A549 (cell line): ENCODE results near the gene DNAH8. TPM values are rescaled to one million over a fixed set of nuclear protein-coding genes. Genes with fewer than 3 reads are reported as not detected.

Experiments used
- ATAC-seq, 2 experiments: fragments of 200-7000 bp in 1 of 2; fragments of >200 bp in 1 of 2; cut with Nextera tagmentation in 1 of 2; cut with Tn5 transposase in 1 of 2; 3 replicates each; pipeline versions ENCODE4 v1.8.0 to v1.9.1; 2018 to 2020; ENCODE audit warnings: mild to moderate bottlenecking in 1 of 2, moderate library complexity in 1 of 2
- CTCF ChIA-PET: fragments of 300-600 bp; sonication (Branson Sonifier 250); formaldehyde crosslinking; extraction: SDS; loops from one replicate; lab custom pipeline; 2021; ENCODE audit warnings: antibody characterized with exemption, inconsistent platforms; lab: Yijun Ruan, JAX
- POLR2A ChIA-PET: fragments of 350-600 bp; formaldehyde crosslinking; extraction: SDS; loops from one replicate; lab custom pipeline; 2021; ENCODE audit warnings: antibody characterized with exemption, inconsistent platforms; lab: Yijun Ruan, JAX
- DNase-seq, 2 experiments: peaks; one replicate each; pipeline versions ENCODE4 v3.0.0 to v3.0.0-alpha.2; 2011 to 2016; ENCODE audit warnings: low read depth in 1 of 2, low spot score in 1 of 2
- FAIRE-seq: peaks from 2 replicates; lab custom pipeline; 2011; peaks lifted over from hg19 to GRCh38; lab: Jason Lieb, UNC
- H3K27ac ChIP-seq, 2 experiments: fragments of >200 bp; sonication (Bioruptor Twin); formaldehyde crosslinking; 3 replicates each; pipeline ENCODE4 v1.5.1; 2016 to 2017
- H3K4me1 ChIP-seq: fragments of >200 bp; sonication (Bioruptor Twin); formaldehyde crosslinking; 3 replicates; pipeline ENCODE4 v1.6.1; 2016
- H3K4me2 ChIP-seq: fragments of >200 bp; sonication (Bioruptor Twin); formaldehyde crosslinking; 3 replicates; pipeline ENCODE4 v1.6.1; 2016
- H3K4me3 ChIP-seq: fragments of >200 bp; sonication (Bioruptor Twin); formaldehyde crosslinking; 3 replicates; pipeline ENCODE4 v1.5.1; 2016
- H3K9me3 ChIP-seq: fragments of >200 bp; sonication (Bioruptor Twin); formaldehyde crosslinking; 3 replicates; pipeline ENCODE4 v1.6.1; 2016
- ATOH8 ChIP-seq: fragments of 250-450 bp; sonication (Bioruptor Pico); IDR thresholded peaks from 2 replicates; pipeline ENCODE4 v1.5.0; 2020; ENCODE audit warnings: low read depth, mild to moderate bottlenecking, moderate library complexity
- CBX8 ChIP-seq: fragments of 200-600 bp; sonication (generic); IDR thresholded peaks from 2 replicates; pipeline ENCODE4 v1.6.1; 2016
- CEBPB ChIP-seq, 2 experiments: fragments of >200 bp in 1 of 2; sonication (Bioruptor Twin) in 1 of 2; formaldehyde crosslinking in 1 of 2; IDR thresholded peaks; 2 replicates each; pipeline ENCODE4 v1.6.1; 2012 to 2016
- CHD2 ChIP-seq: fragments of 150-350 bp; IDR thresholded peaks from 2 replicates; pipeline ENCODE4 v1.6.1; 2014; ENCODE audit warnings: low read length; ENCODE audit not compliant: partially characterized antibody
- CHD4 ChIP-seq: fragments of 200-600 bp; sonication (generic); IDR thresholded peaks from 2 replicates; pipeline ENCODE4 v1.6.1; 2016; ENCODE audit warnings: antibody characterized with exemption, mild to moderate bottlenecking, borderline replicate concordance
- E2F6 ChIP-seq: IDR thresholded peaks from 2 replicates; pipeline ENCODE4 v1.6.1; 2012; ENCODE audit warnings: low read depth, borderline replicate concordance
- EP300 ChIP-seq, 2 experiments: fragments of >200 bp; sonication (Bioruptor Twin); formaldehyde crosslinking; IDR thresholded peaks; 2 replicates in 1 of 2; 3 replicates in 1 of 2; pipeline ENCODE4 v1.6.1; 2016 to 2017
- ESRRA ChIP-seq: fragments of 150-350 bp; IDR thresholded peaks from 2 replicates; pipeline ENCODE4 v1.6.1; 2014; ENCODE audit warnings: mild to moderate bottlenecking, low read length, borderline replicate concordance
- FOSB ChIP-seq: fragments of 250-450 bp; sonication (Bioruptor Pico); IDR thresholded peaks from 2 replicates; pipeline ENCODE4 v1.5.0; 2020; ENCODE audit warnings: mild to moderate bottlenecking, moderate library complexity
- HES2 ChIP-seq: fragments of >200 bp; sonication (Bioruptor Twin); formaldehyde crosslinking; IDR thresholded peaks from 2 replicates; pipeline ENCODE4 v1.6.1; 2016
- HMGXB4 ChIP-seq: fragments of 250-450 bp; sonication (Bioruptor Pico); IDR thresholded peaks from 2 replicates; pipeline ENCODE4 v1.5.0; 2021; ENCODE audit warnings: mild to moderate bottlenecking, moderate library complexity, borderline replicate concordance
- HOXB13 ChIP-seq: fragments of 250-450 bp; sonication (Bioruptor Pico); IDR thresholded peaks from 2 replicates; pipeline ENCODE4 v1.5.0; 2020; ENCODE audit warnings: low read depth, mild to moderate bottlenecking, moderate library complexity
- JUNB ChIP-seq: fragments of >200 bp; sonication (Bioruptor Twin); formaldehyde crosslinking; IDR thresholded peaks from 2 replicates; pipeline ENCODE4 v1.6.1; 2016
- MYC ChIP-seq: IDR thresholded peaks from 2 replicates; pipeline ENCODE4 v1.6.1; 2012; ENCODE audit warnings: mild to moderate bottlenecking, inconsistent platforms, low read length, improper control_type of control experiment, borderline replicate concordance
- NR3C1 ChIP-seq: fragments of >200 bp; sonication (Bioruptor Twin); formaldehyde crosslinking; IDR thresholded peaks from 3 replicates; pipeline ENCODE4 v1.6.1; 2017
- PBX3 ChIP-seq: IDR thresholded peaks from 2 replicates; pipeline ENCODE4 v1.6.1; 2012
- POLR2A ChIP-seq: IDR thresholded peaks from 2 replicates; pipeline ENCODE4 v1.6.1; 2012; ENCODE audit warnings: mild to moderate bottlenecking, low read length
- POLR2AphosphoS2 ChIP-seq: conservative IDR thresholded peaks from 2 replicates; pipeline ENCODE4 v1.6.1; 2012; ENCODE audit warnings: low read length, improper control_type of control experiment, inconsistent platforms
- REST ChIP-seq: fragments of 200-600 bp; sonication (generic); IDR thresholded peaks from 2 replicates; pipeline ENCODE4 v1.6.1; 2016; ENCODE audit warnings: antibody characterized with exemption, mild to moderate bottlenecking, moderate library complexity
- SREBF2 ChIP-seq: fragments of 450-650 bp; IDR thresholded peaks from 2 replicates; pipeline ENCODE4 v1.6.1; 2014; ENCODE audit warnings: mild to moderate bottlenecking, moderate library complexity
- USF2 ChIP-seq: fragments of 450-650 bp; IDR thresholded peaks from 2 replicates; pipeline ENCODE4 v1.6.1; 2014; ENCODE audit warnings: antibody characterized with exemption
- ZC3H11A ChIP-seq: fragments of 450-650 bp; IDR thresholded peaks from 2 replicates; pipeline ENCODE4 v1.6.1; 2014; ENCODE audit warnings: antibody characterized with exemption, mild to moderate bottlenecking
- ZNF302 ChIP-seq: fragments of 250-450 bp; sonication (Bioruptor Pico); IDR thresholded peaks from 2 replicates; pipeline ENCODE4 v1.9.0; 2021; ENCODE audit warnings: inconsistent platforms, mild to moderate bottlenecking, moderate library complexity
- WGBS: methylation state at CpG from one replicate; pipeline ENCODE4 v1.1.6; 2017; ENCODE audit errors: missing lambda C conversion rate; 5-methylcytosine and 5-hydroxymethylcytosine counted together
- polyA plus RNA-seq, 4 experiments: library from polyadenylated mRNA; depleted of rRNA in 3 of 4; stranded (reverse); fragments of >200 nt; fragmentation: RNase III in 1 of 4; extraction: RNeasy Plus Mini Kit Qiagen cat#74134 plus additional on column Dnase treatment in 1 of 4; gene quantifications; 2 replicates in 3 of 4; 3 replicates in 1 of 4; pipeline ENCODE4 v1.2.3, GENCODE V29; 2011 to 2017

The DNAH8 gene
- polyA plus RNA-seq, 2 of the 4 experiments (the other 2 are of a cell fraction), result not detected

- TF ChIP-seq CHD4 (no peak), HOXB13 (no peak), POLR2A (no peak), EP300 (IDR thresholded peaks at IDR 0.05) (no peak), SREBF2 (no peak), CBX8 (no peak), USF2 (no peak), CHD2 (no peak), ZNF302 (CRISPR knock-in tag) (no peak), REST (no peak), FOSB (CRISPR knock-in tag) (no peak), MYC (no peak), ATOH8 (no peak)
- Histone ChIP-seq H3K4me2 (no peak overlapping the region), H3K4me1 (no peaks in the 10 kb centered on the region), H3K9me3 (no peaks in the 10 kb centered on the region), H3K4me3 (no peak overlapping the region), H3K27ac (no peak overlapping the region)
- FAIRE-seq (no peak), DNase-seq (no peak), ATAC-seq (no peak)
- 29% methylated on average over 10 of the region's 12 CpGs for WGBS
- ChIA-PET CTCF (interaction anchor here (1.2 kb wide), 1 partner anchor 13 kb away, joined by 4 read pairs; no protein-coding TSS in a partner anchor), POLR2A (no interaction called here)
These were observed 360.0 kb downstream of the DNAH8 start for GRCh38 chr6:39075010-39075686.

- Histone ChIP-seq H3K9me3 (no peaks in the 10 kb centered on the region), H3K4me3 (no peak overlapping the region), H3K4me1 (no peaks in the 10 kb centered on the region), H3K4me2 (no peak overlapping the region), H3K27ac (no peak overlapping the region)
- TF ChIP-seq HES2, result no peak
- TF ChIP-seq POLR2A, result no peak
- no peak for TF ChIP-seq E2F6
- TF ChIP-seq POLR2AphosphoS2, result no peak
- no peak for TF ChIP-seq ESRRA
- no peak for TF ChIP-seq NR3C1
- TF ChIP-seq HMGXB4 (CRISPR knock-in tag), result no peak
- TF ChIP-seq JUNB, result no peak
- no peak for TF ChIP-seq CEBPB (IDR thresholded peaks at IDR 0.05)
- no peak for TF ChIP-seq MYC
- no peak for TF ChIP-seq CBX8
- no peak for TF ChIP-seq ZC3H11A
- TF ChIP-seq PBX3, result no peak
- FAIRE-seq (no peak), ATAC-seq (no peak), DNase-seq (no peak)
- CTCF ChIA-PET, result interaction anchor here (1.2 kb wide), 1 partner anchor 13 kb away, joined by 4 read pairs; no protein-coding TSS in a partner anchor
- WGBS, result 65% methylated on average over 11 of the region's 11 CpGs
- POLR2A ChIA-PET, result no interaction called here
These were observed 360.9 kb downstream of the DNAH8 start for GRCh38 chr6:39075807-39076622.
